PC-9 (cell line): ENCODE results near the gene GLRA2. TPM values are rescaled to one million over a fixed set of nuclear protein-coding genes. Genes with fewer than 3 reads are reported as not detected.

Experiments
- BruUV-seq: library from RNA; stranded (reverse); fragments of 400-500 nt; replicated peaks from 2 replicates; lab custom pipeline; 2021; lab: Mats Ljungman, UMichigan
- CTCF ChIA-PET: fragments of 300-600 bp; sonication (Branson Sonifier 250); formaldehyde crosslinking; loops from one replicate; lab custom pipeline; 2022; ENCODE audit warnings: antibody characterized with exemption; lab: Charles Lee
- POLR2A ChIA-PET: fragments of 300-600 bp; sonication (Branson Sonifier 250); formaldehyde crosslinking; loops from one replicate; lab custom pipeline; 2022; ENCODE audit warnings: antibody characterized with exemption; ENCODE audit not compliant: unreplicated experiment; lab: Charles Lee
- DNase-seq, 2 experiments: peaks; one replicate each; pipeline versions ENCODE4 v3.0.0 to v3.0.0-alpha.2; 2015 to 2022; ENCODE audit warnings: mixed read lengths in 1 of 2
- H2AFZ ChIP-seq: fragments of 200-600 bp; sonication (generic); 2 replicates; pipeline ENCODE4 v1.8.1; 2017; ENCODE audit warnings: antibody characterized with exemption
- H3F3A ChIP-seq: fragments of 200-600 bp; sonication (generic); 2 replicates; pipeline ENCODE4 v1.8.1; 2017; ENCODE audit warnings: antibody characterized with exemption, mild to moderate bottlenecking, low read depth; ENCODE audit not compliant: insufficient read depth
- H3K27ac ChIP-seq: fragments of 200-600 bp; sonication (generic); 2 replicates; pipeline ENCODE4 v1.6.1; 2016; ENCODE audit warnings: mixed run types
- H3K27me3 ChIP-seq: fragments of 200-600 bp; sonication (generic); 2 replicates; pipeline ENCODE4 v1.6.1; 2016; ENCODE audit warnings: low read depth, mixed run types; ENCODE audit not compliant: insufficient read depth
- H3K36me3 ChIP-seq: fragments of 200-600 bp; sonication (generic); 2 replicates; pipeline ENCODE4 v1.6.1; 2016; ENCODE audit warnings: low read depth, mixed run types
- H3K4me1 ChIP-seq: fragments of 200-600 bp; sonication (generic); replicated peaks from 2 replicates; pipeline ENCODE4 v1.6.1; 2016; ENCODE audit warnings: mixed run types; ENCODE audit not compliant: insufficient read depth
- H3K4me2 ChIP-seq: fragments of 200-600 bp; sonication (generic); 2 replicates; pipeline ENCODE4 v1.6.1; 2017; ENCODE audit warnings: mixed run types
- H3K4me3 ChIP-seq: fragments of 200-600 bp; sonication (generic); 2 replicates; pipeline ENCODE4 v1.6.1; 2016; ENCODE audit warnings: mixed run types
- H3K79me2 ChIP-seq: fragments of 200-600 bp; sonication (generic); 2 replicates; pipeline ENCODE4 v1.6.1; 2017; ENCODE audit warnings: low read depth, mixed run types
- H3K9me2 ChIP-seq: fragments of 200-600 bp; sonication (generic); 2 replicates; pipeline ENCODE4 v1.8.1; 2017; ENCODE audit warnings: mild to moderate bottlenecking; ENCODE audit not compliant: insufficient read depth
- H3K9me3 ChIP-seq: fragments of 200-600 bp; sonication (generic); 2 replicates; pipeline ENCODE4 v1.8.1; 2016; ENCODE audit warnings: low read depth; ENCODE audit not compliant: insufficient read depth
- H4K20me1 ChIP-seq: fragments of 200-600 bp; sonication (generic); 2 replicates; pipeline ENCODE4 v1.8.1; 2017; ENCODE audit not compliant: insufficient read depth
- EZH2 ChIP-seq: fragments of 200-600 bp; sonication (generic); IDR thresholded peaks from 2 replicates; pipeline ENCODE4 v1.8.0; 2017; ENCODE audit warnings: antibody characterized with exemption, low read depth
- intact Hi-C: fragments of 100-400 bp; cut with micrococcal nuclease; formaldehyde crosslinking; loops from one replicate; pipeline ENCODE4 v1.10.0; 2022; ENCODE audit not compliant: unreplicated experiment
- total RNA-seq: library from RNA; stranded (reverse); gene quantifications from 2 replicates; pipeline ENCODE4 v1.2.3, GENCODE V29; 2021
- TF ChIP-seq, protein P1 (sequence below): fragments of 200-600 bp; sonication (generic); conservative IDR thresholded peaks from 2 replicates; pipeline ENCODE4 v1.6.1; 2017; ENCODE audit warnings: mixed run types, antibody characterized with exemption, mild to moderate bottlenecking, moderate library complexity

The GLRA2 gene
- total RNA-seq, 1 experiment from 2014 or later: not detected

DNA sequence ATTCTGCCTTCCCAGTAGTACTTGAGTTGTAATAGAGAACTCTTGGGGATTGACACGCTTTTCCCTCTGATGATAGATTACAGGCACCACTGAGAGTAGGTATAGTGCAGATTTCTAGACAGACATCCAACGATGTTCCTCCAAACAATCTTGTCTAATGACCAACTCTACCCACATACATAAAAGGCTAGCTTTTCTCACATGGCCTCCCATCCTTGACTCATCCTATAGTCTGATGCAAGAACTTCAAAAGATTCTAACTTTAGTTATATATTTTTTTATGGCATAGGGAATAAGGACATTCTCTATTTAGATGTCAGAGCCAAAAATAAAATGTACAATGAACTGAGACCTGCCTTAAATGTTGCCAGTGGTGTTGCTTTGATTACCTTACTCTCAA lies 60.9 kb downstream of the GLRA2 start:
- H3K4me2 ChIP-seq: no peak overlapping the region
- no peaks in the 10 kb centered on the region for H3K4me1 ChIP-seq
- TF ChIP-seq, protein P1, sequence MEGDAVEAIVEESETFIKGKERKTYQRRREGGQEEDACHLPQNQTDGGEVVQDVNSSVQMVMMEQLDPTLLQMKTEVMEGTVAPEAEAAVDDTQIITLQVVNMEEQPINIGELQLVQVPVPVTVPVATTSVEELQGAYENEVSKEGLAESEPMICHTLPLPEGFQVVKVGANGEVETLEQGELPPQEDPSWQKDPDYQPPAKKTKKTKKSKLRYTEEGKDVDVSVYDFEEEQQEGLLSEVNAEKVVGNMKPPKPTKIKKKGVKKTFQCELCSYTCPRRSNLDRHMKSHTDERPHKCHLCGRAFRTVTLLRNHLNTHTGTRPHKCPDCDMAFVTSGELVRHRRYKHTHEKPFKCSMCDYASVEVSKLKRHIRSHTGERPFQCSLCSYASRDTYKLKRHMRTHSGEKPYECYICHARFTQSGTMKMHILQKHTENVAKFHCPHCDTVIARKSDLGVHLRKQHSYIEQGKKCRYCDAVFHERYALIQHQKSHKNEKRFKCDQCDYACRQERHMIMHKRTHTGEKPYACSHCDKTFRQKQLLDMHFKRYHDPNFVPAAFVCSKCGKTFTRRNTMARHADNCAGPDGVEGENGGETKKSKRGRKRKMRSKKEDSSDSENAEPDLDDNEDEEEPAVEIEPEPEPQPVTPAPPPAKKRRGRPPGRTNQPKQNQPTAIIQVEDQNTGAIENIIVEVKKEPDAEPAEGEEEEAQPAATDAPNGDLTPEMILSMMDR: no peak
- TF ChIP-seq EZH2: no peak
- CTCF ChIA-PET: no interaction called here
- no peaks in the 10 kb centered on the region for H3K9me3 ChIP-seq
- no peaks in the 10 kb centered on the region for H3K27me3 ChIP-seq
- no peaks in the 10 kb centered on the region for H3K9me2 ChIP-seq
- intact Hi-C loops: no loop called here
- H4K20me1 ChIP-seq: no peaks in the 10 kb centered on the region
- no peak for DNase-seq
- H3F3A ChIP-seq: no peaks in the 10 kb centered on the region
- no peaks in the 10 kb centered on the region for H3K36me3 ChIP-seq
- POLR2A ChIA-PET: no interaction called here
- no TSS peak for BruUV-seq
- H3K79me2 ChIP-seq: no peaks in the 10 kb centered on the region
- H3K27ac ChIP-seq: no peak overlapping the region
- no peak overlapping the region for H2AFZ ChIP-seq
- no peak overlapping the region for H3K4me3 ChIP-seq

DNA sequence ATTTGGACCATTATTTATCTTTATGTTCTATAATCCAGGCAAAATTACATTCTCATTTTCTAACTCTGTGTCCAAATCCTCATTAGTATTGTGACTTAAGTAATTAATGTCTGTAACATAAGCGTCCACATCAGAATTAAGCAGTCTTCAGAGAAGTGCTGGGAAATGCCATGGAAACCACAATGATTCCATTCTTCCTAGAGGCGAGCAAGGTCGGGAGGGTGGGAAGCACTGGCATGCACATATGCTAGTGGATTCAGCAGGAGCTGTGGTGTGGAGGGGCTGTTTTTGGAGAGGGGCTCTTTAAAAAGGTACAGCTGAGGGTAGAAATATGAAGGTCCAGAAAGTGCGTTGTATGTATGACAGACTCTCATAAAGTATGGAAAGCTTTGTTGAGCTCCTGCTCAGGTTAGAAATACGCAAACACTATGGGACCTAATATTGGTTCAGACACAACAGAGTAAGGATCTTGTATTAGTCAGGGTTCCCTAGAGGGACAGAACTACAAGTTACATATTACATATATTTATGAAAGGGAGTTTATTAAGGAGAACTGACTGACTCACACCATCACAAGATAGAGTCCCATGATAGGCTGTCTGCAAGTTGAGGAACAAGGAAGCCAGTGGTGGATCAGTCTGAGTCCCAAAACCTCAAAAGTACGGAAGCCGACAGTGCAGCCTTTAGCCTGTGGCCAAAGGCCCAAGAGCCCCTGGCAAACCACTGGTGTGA lies 61.5 kb downstream of the GLRA2 start:
- Histone ChIP-seq H3K4me1 (no peaks in the 10 kb centered on the region), H2AFZ (no peak overlapping the region), H3K36me3 (no peaks in the 10 kb centered on the region), H3F3A (no peaks in the 10 kb centered on the region), H4K20me1 (no peaks in the 10 kb centered on the region), H3K4me2 (no peak overlapping the region), H3K9me3 (no peaks in the 10 kb centered on the region), H3K27me3 (no peaks in the 10 kb centered on the region), H3K4me3 (no peak overlapping the region), H3K27ac (no peak overlapping the region), H3K9me2 (no peaks in the 10 kb centered on the region), H3K79me2 (no peaks in the 10 kb centered on the region)
- CTCF ChIA-PET: no interaction called here
- DNase-seq: no peak
- POLR2A ChIA-PET: no interaction called here
- TF ChIP-seq, protein P1: no peak
- TF ChIP-seq EZH2: no peak
- no TSS peak for BruUV-seq
- intact Hi-C loops: no loop called here

GRCh38 chrX:14591976-14592375 lies 62.6 kb downstream of the GLRA2 start:
- BruUV-seq: no TSS peak
- no peaks in the 10 kb centered on the region for H4K20me1 ChIP-seq

More at GRCh38 chrX:14591976-14592375, 62.6 kb downstream of the GLRA2 start:
- ChIA-PET CTCF (no interaction called here), POLR2A (no interaction called here)
- Histone ChIP-seq H3K9me3 (no peaks in the 10 kb centered on the region), H2AFZ (no peak overlapping the region), H3K9me2 (no peaks in the 10 kb centered on the region), H3K4me3 (no peak overlapping the region), H3K27me3 (no peaks in the 10 kb centered on the region), H3K4me2 (no peak overlapping the region), H3F3A (no peaks in the 10 kb centered on the region), H3K79me2 (no peaks in the 10 kb centered on the region), H3K27ac (no peak overlapping the region), H3K4me1 (no peaks in the 10 kb centered on the region), H3K36me3 (no peaks in the 10 kb centered on the region)
- intact Hi-C loops: no loop called here
- no peak for DNase-seq
- no peak for TF ChIP-seq EZH2
- TF ChIP-seq, protein P1: no peak
